Measurements from ENCODE around the gene PGAP2.
"Not testable (repeated sequence)": the region's sequence is repeated elsewhere in the genome, so short reads cannot be mapped to it uniquely, and the experiment has no call there.

The PGAP2 gene

DNA sequence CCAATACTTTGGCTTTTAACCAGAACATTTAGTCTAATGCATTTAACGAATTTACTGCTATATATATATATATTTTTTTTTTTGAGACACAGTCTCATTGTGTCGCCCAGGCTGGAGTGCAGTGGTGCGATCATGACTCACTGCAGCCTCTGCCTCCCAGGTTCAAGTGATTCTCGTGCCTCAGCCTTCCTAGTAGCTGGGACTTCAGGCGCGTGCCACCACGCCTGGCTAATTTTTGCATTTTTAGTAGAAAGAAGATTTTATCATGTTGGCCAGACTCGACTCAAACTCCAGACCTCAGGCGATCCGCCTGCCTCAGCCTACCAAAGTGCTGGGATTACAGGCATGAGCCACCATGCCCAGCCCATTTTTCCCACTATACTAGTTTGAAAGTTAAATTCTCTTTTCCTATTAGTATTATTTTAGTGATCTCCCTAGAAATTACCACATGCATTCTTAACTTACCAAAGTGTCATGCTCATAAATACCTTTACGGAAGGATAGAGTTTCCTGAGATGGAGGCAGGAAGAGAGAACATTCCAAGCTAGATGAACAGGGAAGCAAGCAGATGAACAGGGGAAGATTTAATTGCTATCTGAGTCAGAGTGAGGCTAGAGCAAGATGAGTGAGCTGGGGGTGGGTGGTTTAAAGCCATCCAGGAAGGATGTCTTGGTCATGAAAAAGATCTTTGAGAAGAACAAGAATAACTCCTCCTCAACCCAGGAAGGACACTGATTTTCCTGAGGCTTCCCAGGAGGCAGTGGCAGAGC is 4.4 kb upstream of the PGAP2 start:
- no peak for DNase-seq (ENCODE audit: low read depth)

GRCh38 chr11:3808861-3809623 is 682 bp downstream of the PGAP2 start:
- no peak for DNase-seq (ENCODE audit: low read depth)

DNA sequence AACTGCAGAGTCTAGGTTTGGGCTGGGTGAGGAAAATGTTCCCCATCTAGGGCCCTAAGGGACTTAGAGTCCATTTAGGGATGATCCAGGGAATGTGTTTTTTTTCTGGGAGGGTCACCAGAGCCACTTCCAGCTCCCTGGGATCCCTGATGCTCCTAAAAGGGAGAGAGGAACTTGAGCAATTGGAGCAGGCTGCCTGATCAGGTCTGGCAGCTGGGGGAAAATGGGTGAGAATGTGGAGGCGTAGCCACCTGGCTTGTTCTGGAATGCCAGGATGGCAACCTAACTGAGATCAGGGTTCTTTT is 1.2 kb downstream of the PGAP2 start:
- DNase-seq (ENCODE audit: low read depth) = no peak

DNA sequence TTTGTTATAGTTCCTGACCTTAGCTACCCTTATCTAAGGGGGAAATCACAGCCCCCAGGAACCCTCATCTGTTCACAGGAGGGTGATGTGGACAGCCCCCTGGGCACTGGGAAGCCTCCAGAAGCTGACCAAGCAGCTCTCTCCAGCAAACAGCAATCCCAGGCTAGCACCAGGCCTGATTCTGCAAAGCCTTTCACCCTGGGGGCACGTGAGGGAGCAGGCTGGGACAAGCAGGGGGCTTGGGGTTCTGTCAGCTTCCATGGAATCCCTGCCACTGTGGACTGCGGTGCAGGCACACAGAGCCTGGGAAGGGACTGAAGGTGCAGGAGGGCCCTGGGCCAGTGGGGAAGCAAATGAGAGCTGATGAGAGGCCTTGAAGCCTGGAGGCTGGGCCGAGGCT is 2.1 kb downstream of the PGAP2 start:
- no peak for DNase-seq (ENCODE audit: low read depth)

DNA sequence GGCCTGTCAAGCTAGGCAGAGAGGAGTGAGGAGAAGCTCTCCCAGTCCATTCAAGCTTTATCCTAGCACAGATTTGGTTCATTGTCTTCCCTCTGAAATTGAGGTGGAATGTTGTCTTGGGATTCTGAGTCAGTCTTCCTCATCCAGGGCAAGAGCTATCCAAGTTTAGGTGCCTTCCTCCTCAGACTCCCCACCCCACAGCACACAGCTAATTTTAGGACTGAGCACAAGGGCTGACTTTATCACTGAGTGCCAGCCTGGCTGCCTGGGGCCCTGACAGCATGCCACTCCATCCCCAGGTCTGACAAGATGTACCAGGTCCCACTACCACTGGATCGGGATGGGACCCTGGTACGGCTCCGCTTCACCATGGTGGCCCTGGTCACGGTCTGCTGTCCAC is 2.6 kb downstream of the PGAP2 start:
- no peak for DNase-seq (ENCODE audit: low read depth)

DNA sequence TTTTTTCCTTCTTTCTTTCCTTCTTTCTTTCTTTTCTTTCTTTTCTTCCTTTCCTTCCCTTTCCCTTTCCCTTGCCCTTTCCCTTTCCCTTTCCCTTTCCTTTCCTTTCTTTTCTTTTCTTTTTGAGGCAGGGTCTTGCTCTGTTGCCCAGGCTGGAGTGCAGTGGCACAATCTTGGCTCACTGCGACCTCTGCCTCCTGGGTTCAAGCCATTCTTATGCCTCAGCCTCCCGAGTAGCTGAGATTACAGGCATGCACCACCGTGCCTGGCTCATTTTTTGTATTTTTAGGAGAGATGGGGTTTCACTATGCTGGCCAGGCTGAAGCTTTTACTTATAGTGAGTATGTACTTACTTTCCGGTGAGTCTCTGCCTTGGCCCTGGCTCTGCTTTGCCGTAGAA is 6.5 kb downstream of the PGAP2 start:
- DNase-seq (ENCODE audit: low read depth) = not testable (repeated sequence)

GRCh38 chr11:3815845-3816244 is 7.5 kb downstream of the PGAP2 start:
- DNase-seq (ENCODE audit: low read depth) = no peak

DNA sequence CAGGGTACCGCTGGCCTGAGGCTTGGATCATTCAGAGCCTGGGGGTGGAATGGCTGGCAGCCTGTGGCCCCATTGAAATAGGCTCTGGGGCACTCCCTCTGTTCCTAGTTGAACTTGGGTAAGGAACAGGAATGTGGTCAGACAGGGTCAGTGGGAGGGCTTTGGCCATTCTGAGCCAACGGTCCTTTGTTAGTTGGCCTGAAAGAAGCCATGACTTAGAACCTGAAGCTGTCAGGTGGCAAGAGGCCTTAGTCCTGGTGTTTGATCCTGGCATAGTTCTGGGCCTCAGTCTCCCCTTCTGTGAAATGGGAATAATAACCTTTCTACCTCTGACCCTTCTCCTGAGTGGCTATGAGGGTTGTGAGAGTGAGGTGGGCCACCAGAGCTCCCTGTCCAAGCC is 8.3 kb downstream of the PGAP2 start:
- no peak for DNase-seq (ENCODE audit: low read depth)

- no peak for DNase-seq (ENCODE audit: low read depth)
Measured at GRCh38 chr11:3817181-3817800, 8.9 kb downstream of the PGAP2 start.

GRCh38 chr11:3820971-3821370 is 12.6 kb downstream of the PGAP2 start:
- no peak for DNase-seq (ENCODE audit: low read depth)

DNA sequence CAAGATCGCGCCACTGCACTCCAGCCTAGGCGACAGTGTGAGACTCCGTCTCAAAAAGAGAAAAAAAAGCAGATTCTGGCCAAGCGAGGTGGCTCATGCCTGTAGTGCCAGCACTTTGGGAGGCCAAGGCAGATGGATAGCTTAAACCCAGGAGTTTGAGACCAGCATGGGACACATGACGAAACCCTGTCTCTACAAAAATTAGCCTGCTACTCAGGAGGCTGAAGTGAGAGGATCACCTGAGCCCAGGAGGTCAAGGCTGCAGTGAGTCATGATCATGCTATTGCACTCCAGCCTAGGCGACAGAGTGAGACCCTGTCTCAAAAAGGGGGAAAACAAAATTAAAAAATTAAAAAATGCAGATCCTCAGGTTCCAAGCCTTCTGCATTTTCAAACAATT is 14.0 kb downstream of the PGAP2 start:
- DNase-seq (ENCODE audit: low read depth) = no peak

DNA sequence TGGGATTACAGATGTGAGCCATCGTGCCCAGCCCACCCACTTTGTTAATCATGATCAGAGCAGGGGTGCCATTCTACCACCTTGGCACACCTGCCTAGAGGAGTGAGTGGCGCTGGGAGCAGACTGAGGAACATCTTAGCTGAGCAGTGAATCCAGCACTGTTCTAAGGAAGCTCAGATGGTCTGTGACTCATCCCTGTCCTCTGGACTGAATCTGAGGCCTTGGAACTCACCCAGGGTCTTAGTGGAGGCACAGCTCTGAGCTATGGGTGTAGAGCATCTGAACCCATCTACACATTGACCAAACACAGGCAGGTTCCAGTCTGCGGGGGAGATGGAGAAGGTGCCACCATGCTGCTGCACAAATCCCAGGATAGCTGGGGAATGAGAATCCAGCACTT is 14.9 kb downstream of the PGAP2 start:
- DNase-seq (ENCODE audit: low read depth) = no peak

- DNase-seq (ENCODE audit: low read depth) = no peak
Measured at GRCh38 chr11:3823762-3824506, 15.6 kb downstream of the PGAP2 start.

GRCh38 chr11:3824714-3825472 is 16.5 kb downstream of the PGAP2 start:
- DNase-seq (ENCODE audit: low read depth) = peak; percentile 74

- DNase-seq (ENCODE audit: low read depth) = no peak
Measured at GRCh38 chr11:3825473-3826154, 17.3 kb downstream of the PGAP2 start.

GRCh38 chr11:3826721-3827120 is 18.4 kb downstream of the PGAP2 start:
- no peak for DNase-seq (ENCODE audit: low read depth)

GRCh38 chr11:3827434-3828186 is 19.2 kb downstream of the PGAP2 start:
- no peak for DNase-seq (ENCODE audit: low read depth)

GRCh38 chr11:3830088-3830487 is 21.7 kb downstream of the PGAP2 start:
- no peak for DNase-seq (ENCODE audit: low read depth)

- no peak for DNase-seq (ENCODE audit: low read depth)
Measured at GRCh38 chr11:3830730-3831129, 22.4 kb downstream of the PGAP2 start.

DNA sequence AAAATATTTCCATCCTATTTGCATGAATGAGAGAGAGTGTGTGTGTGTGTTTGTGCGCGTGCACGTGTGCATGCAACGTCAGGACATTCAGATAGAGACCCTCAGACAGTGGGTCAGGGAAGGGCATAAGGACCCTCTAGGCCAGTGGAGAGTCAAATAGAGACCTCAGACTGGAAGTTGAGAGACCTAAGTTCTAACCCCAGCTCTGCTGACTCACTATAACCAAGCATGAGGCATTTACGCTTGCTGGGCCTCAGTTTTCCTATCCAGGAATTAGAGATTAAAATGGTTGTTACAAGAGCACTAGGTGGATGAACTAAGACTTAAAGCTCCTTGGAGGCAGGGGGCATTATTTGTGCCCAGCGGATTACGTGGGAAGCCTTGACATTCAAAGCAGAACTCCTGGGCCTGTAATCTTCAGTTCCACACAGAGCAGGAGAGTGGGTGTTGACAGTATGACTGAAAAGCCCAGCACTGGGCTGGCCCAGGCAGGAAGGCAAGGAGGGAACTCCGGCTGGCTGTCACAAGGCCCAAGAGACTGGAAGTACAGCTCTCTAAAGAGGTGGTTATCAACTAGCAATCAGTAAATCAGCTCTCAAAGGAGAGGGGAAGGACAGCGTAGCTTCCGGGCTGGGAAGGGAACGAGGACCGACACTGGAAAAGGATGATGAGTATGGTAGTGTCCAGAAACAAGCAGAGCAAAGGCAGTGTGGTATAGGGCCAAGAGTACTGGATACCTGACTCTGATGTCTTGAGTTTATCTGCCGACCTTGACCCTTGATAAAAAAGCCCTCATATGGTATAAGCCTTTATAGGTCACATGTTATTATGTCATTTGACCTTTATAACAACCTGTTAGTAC is 23.2 kb downstream of the PGAP2 start:
- DNase-seq (ENCODE audit: low read depth) = no peak
